Stimulated activated CD4-positive, alpha-beta T cell treated with anti-CD3 and anti-CD28 coated beads, Interleukin-12 subunit alpha, Interleukin-12 subunit beta, amount 100 ng/mL, for 24 hours (primary cell): ENCODE results near the gene PARG.
"Not testable (repeated sequence)": the region's sequence is repeated elsewhere in the genome, so short reads cannot be mapped to it uniquely, and the experiment has no call there.

Source experiments
- DNase-seq, 2 experiments: peaks; one replicate each; pipeline ENCODE4 v3.0.0-alpha.2; 2020; ENCODE audit warnings: low read depth in 2 of 2

The PARG gene

DNA sequence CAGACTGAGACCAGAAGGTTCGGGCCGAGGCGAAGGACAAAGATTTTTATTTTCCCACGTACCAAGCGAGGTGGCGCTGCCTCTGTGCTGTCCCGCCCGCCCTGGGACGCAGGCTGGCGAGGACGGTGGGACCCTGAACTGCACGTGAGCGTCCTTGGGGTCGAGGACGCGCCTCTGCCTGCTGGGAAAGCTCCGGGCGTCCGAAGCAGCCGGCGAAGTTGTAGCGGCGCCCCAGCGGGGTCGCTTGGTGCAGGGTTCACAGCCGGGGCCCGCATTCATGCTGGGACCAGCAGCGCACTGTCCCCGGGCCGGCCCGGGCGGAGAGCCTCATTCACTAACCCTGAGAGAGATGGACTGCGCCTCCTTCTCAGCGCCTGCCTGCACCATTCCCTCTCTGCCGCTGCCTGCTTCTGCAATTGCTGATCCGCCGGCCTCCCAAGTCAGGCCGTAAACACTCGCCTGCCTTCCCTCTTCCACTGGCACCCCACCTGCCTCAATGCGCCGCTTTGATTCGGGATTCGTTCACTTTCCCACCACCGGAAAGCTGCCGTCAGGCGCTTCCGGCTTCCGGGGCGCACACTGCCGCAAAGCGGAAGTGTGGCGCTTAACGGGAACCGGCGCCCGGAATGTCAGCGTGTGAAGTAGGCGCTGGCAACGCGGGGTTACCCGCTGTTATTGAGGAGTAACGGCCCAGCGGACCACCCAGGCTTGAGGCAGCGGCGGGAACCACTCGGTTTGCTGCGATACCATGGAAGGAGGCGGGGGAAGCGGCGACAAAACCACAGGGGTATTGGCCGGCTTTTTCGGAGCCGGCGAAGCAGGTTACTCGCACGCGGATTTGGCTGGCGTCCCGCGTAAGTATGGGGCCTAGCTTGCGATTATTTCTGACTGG, at the start of gene PARG, which contains the start of gene TIMM23B:
PARG (minus strand) TSS at position 581 of the 892 bp plus-strand sequence; CDS start at position 279, 302 bp downstream.
TIMM23B (plus strand) TSS at position 607 of the 892 bp plus-strand sequence; CDS start at position 749, 142 bp downstream.
- DNase-seq, result peak; percentile 63 to 69

DNA sequence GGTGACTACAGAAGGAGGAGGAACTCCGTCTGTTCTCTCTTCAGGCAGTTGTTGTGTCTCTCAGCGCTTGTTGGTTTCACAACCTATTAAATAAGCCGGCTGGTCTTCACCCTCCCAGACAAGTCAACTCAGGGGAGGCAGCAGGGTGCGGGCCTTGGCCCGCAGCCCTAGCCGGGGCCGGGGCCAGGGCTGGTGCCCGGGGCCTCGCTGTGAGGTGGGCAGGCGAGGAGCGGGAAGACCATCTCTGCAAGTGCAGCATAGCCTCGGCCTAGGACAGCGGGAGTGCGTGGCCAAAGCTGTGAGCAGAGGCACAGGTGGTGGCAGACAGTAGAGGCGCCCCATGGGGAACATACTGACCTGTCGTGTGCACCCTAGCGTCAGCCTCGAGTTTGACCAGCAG, 46.5 kb upstream of the PARG start, which contains the start of gene AGAP6:
AGAP6 (plus strand) TSS at position 31 of the 400 bp plus-strand sequence; CDS start at position 341, 310 bp downstream.
- DNase-seq, result not testable (repeated sequence)

DNA sequence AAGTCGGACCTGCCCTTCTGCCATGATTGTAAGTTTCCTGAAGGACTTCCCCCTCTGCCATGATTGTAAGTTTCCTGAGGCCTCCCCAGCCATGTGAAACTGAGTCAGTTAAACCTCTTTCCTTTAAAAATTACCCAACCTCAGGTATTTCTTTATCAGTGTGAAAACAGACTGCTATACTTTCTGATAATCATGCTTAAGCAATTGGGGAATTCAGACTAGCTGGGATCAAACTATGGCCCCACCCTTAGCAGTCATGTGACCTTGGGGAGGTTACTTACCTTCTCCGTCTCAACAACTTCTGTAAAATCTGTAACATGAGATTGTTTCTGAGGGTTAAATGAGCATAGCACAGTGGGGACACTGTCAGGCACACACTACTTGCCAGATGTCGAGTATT, 45.4 kb upstream of the PARG start:
- not testable (repeated sequence) for DNase-seq

DNA sequence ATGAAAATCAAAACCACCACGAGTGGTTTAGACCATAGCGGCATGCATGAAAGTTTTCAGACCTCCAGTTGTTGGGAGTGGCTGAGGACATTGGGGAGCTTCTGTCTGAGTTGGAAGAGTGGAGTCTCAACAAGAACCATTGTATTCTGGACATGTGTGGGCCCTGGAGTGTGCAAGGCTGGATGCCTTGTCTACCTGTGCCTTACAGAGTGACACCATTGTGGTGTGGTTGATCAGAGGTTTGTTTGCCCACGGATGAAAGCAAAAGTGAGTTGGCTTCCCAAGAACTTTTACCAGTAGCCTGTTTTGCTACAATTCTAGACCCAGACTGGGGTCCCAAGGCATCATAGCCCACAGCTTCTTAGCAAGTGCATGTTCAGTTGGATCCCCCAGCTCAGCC, 35.9 kb upstream of the PARG start:
- not testable (repeated sequence) for DNase-seq

DNA sequence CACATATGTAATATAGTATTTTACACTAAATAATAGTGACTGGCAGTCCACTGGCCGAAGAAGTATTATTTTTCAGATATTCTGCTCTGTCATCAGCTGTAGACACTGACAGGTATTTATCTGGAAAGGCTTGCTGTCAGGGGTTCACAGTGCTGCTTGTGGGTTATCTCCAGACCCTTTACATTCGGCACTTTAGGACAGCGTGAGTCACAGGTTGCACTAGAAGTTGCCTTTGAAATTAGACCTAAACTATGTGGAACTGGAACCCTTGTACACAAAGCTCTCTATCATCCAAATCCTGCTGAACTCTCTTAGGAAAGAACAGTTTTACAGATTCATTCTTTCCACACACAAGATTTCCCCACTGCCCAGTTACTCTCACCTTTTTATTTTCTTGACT, 30.3 kb upstream of the PARG start:
- not testable (repeated sequence) for DNase-seq

DNA sequence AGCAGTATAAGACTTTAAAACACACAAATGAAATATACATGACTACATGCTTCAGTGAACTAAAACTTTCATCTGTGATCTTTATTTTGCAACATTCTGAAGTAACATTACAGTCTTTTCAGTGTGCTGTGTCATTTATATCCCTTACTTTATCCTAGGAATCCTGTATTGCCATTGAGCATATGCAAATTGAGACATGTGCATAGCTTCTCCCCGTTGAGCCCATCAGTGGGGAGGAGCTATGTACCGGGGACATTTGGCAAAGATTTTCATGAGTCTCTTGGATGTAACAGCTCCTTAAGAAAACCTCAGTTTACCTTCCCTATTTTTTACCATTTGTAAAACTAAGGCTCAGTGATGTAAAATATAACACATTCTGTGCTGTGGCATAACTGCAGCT, 29.6 kb upstream of the PARG start:
- DNase-seq, result not testable (repeated sequence)

DNA sequence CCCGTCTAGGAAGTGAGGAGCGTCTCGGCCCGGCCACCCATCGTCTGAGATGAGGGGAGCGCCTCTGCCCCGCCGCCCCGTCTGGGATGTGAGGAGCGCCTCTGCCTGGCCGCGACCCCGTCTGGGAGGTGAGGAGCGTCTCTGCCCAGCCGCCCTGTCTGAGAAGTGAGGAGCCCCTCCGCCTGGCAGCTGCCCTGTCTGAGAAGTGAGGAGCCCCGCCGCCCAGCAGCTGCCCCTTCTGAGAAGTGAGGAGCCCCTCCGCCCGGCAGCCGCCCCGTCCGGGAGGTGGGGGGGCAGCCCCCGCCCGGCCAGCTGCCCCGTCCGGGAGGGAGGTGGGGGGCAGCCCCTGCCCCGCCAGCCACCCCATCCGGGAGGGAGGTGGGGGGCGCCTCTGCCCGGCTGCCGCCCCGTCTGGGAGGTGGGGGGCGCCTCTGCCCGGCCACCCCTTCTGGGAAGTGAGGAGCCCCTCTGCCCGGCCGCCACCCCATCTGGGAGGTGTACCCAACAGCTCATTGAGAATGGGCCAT, 28.6 kb upstream of the PARG start:
- not testable (repeated sequence) for DNase-seq

DNA sequence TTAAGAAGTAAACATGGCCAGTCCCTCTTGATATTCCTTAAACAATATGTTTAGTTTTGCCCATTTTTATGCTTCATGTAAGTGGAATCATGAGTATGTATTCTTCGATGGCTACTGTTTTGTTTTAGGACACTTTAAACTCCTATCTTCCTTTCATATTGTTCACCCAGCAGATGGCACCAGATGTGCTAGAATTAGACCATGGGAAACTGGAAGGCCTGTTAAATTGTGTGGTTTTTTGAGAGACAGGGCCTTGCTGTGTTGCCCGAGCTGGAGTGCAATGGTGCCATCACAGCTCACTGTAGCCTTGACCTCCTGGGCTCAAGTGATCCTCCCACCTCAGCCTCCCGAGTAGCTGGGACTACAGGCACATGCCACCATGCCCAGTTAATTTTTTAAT, 11.3 kb upstream of the PARG start:
- DNase-seq, result not testable (repeated sequence)

DNA sequence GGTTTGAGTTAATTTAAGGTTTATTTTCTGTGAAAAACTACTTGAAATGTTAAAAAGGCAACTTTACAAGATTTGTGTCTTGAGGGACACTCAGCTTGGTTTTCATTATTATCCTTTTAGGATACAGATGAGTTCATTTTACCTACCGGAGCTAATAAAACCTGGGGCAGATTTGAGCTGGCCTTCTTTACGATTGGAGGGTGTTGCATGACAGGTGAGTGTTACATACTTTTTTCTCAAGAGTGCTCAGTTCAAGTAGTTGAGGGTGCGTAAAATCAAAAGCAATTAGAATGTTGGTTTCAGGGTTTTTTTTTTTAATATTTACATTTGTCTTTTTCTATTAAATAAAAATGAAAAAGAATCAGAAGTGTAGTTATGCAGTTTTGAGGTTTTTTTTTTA, 10.2 kb upstream of the PARG start:
- not testable (repeated sequence) for DNase-seq

DNA sequence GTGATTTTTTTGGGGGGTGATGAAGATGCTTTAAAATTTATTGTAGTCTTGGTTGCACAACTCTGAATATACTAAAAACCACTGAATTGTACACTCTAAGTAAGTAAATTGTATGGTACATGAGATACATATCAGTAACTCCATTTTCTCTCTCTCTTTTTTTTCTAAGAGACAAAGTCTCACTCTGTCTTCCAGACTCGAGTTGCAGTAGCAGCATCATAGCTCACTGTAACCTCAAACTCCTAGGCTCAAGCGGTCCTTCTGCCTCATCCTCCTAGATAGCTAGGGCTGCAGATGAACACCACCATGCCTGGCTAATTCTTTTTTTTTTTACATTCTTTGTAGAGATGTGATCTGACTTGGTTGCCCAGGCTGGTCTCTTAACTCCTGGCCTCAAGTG, 6.9 kb upstream of the PARG start:
- not testable (repeated sequence) for DNase-seq

DNA sequence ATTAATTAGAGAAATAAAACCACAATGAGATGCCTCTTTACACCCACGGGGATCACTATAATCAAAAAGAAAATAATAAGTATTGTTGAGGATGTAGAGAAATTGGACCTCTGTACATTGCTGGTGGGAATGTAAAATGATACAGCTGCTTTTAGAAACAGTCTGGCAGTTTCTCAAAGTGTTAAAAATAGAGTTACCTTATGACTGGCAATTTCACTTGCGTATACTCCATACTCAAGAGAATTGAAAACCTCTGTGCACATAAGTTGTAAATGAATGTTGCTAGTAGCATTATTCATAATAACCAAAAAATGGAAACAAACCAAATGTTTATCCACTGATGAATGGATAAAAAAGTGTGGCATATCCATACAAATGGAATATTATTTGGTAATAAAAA, 6.3 kb upstream of the PARG start:
- not testable (repeated sequence) for DNase-seq

DNA sequence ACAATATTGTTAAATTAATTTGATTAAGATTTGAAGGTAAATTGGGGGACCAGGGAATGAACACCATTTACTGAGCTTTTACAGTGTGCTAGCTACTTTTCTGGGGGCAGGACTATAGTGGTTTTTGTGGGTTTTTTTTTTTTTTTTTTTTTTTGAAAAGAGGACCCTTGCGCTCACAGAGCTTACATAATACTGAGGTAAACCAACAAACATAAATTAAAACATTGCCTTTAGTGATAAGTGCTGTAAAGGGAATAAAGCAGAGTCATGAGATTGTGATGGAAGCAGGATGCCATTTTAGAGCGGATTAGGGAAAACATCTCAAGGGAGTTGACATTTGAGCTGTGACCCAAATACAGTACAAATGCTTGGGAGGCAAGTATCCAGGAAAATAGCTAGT, 1.8 kb upstream of the PARG start:
- not testable (repeated sequence) for DNase-seq

DNA sequence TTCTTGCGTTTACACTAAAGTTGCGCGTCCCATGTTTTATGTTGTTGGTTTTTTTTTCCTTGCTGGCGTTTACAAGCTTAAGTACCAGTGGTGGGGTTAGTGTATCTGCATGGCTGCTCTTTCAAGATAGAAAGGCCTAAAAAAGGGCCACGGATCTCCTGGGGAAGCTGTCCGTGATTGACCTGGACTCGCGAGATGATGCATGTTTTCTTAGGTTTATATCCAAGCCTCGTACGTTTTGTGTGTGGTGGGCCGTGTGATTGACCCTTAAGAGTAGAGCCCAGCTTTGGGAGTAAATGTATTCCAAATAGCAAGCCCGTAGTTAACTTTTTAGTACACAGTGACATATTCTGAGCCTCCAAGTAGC, 495 bp upstream of the PARG start:
- DNase-seq, result not testable (repeated sequence)

DNA sequence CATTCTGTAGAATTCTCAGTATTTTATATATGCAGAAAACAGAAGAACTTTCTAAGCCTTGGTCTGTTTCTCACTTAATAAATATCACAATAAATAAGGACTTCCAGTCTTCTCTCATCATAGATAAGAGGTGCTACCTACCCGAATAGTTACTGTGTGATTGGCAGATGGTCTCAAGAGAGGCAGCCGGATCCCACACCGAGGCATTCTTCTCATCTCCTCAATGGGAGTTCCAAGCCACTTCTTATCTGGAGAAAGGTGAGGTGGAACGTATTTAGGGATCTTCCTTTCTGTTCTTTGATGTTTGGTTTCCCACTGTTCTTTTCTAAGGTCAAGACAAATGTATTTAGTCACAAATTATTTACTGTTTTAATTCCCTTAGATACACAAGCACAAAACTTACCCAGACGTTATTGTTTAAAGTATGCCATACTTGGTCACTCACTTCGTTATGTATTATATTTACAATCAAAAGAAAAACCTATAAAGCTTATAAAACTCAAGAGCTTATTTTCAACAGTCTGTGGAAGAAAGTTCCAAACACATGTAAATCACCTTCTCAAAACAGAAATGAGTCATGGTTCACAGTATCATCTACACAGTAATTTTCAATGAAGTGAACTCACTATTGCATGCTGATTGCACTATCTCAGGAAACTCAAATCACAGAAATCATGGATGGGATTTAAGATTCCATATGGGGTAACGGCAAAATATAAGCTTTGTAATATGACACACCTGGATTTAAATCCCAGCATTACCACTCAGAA, 9.7 kb downstream of the PARG start:
- DNase-seq, result not testable (repeated sequence)

DNA sequence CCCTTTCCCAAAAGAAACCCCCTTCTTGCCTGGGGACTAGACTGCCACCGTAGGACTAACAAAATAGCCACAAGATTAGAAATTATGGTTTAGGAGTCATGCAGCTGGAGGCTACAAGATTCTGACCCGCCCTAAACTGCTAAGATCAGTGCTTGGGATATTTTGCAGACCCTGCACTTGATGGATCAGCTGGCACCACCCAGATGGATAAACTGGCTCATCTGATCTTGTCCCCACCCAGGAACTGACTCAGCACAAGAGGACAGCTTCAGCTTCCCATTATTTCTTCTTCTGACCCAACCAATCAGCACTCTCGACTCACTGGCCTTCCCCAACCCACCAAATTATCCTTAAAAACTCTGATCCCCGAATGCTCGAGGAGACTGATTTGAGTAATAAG, 10.6 kb downstream of the PARG start:
- not testable (repeated sequence) for DNase-seq

DNA sequence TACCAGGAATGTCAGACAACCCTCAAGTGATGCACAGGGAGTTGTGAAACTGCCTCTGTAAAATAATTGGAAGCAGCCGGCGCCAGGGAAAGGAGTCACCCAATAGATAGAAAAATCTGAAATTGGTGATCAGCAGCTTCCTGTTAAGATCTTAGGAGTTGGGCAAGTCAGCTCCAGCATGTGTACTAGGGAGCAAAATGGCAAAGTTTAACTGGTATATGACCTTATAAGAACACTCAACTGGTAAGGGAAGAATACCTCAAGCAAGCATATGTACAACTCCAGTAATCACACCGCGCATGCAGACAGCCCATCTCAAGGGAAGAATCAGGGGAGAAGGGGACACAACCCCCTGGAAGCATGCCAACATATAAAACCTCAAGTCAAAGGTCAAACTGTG, 18.3 kb downstream of the PARG start:
- not testable (repeated sequence) for DNase-seq

DNA sequence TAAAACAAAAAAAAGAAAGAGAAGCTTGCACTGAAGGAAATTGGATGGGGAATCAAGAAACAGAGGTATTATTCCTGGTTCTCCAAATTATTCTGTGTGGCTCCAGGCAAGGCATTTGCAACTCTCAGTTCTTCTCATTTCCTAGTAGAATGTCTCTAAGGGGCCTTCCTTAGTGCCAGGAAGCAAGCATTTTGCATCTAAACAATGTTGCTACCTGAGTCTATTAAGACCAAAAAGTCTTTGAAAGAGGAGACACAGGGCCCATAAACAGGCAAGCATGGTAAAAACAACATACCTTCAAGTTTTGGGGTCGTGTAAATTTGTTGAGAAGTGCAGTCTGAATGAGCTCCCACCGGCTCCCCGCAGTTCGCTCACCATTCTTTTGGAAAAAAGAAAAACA, 19.8 kb downstream of the PARG start:
- DNase-seq, result not testable (repeated sequence)

DNA sequence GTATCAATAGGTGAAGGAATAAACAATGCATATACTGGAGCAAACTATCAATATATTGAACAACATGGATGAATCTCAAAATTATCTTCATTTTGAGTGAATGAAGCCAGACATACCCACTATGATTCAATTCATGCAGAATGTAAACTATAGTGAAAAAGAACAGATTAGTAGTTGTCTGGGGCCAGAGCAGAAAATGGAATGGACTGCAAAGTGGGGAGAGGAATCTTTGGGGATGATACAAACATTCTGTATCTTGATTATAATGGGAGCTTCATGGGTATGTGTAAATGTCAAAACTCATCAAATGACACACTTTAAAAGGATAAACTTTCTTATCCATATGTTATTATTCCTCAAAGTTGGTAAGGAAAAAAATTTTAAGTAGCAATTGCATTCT, 23.9 kb downstream of the PARG start:
- not testable (repeated sequence) for DNase-seq

DNA sequence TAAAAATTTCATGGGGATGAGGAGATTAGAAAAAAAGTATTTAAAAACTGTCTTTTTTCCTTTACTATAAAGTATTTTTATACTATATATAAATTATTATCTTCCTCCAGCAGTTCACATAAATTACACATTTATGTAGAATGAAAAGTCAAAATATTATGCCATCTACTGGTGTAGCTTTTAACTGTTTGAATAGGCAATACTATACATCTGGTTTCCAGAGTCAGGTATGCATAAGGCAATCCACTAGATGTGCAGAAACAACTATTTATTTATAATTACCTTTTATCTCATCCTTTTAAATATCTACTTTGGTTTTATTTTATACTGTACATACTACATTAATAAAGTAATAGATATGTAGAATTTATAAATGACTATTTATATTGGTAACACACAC, 25.4 kb downstream of the PARG start:
- not testable (repeated sequence) for DNase-seq

DNA sequence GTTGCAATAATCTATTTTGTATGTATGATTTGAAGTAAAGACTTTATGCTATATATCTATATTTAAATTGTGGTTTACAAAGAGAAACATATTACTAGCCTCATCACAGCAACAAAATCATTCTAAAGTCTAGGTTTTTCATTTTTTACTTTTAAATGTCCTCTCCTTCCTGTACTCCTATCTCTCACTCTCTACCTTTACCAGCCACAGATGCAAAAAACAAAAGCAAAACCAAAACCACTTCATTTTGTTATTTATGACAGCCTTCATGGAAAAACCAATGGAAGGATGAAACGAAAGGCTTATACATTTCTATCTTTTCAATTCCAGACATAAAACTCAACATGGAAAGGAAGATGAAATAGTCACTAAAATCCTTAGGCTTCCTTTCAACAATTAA, 31.5 kb downstream of the PARG start:
- DNase-seq, result not testable (repeated sequence)

DNA sequence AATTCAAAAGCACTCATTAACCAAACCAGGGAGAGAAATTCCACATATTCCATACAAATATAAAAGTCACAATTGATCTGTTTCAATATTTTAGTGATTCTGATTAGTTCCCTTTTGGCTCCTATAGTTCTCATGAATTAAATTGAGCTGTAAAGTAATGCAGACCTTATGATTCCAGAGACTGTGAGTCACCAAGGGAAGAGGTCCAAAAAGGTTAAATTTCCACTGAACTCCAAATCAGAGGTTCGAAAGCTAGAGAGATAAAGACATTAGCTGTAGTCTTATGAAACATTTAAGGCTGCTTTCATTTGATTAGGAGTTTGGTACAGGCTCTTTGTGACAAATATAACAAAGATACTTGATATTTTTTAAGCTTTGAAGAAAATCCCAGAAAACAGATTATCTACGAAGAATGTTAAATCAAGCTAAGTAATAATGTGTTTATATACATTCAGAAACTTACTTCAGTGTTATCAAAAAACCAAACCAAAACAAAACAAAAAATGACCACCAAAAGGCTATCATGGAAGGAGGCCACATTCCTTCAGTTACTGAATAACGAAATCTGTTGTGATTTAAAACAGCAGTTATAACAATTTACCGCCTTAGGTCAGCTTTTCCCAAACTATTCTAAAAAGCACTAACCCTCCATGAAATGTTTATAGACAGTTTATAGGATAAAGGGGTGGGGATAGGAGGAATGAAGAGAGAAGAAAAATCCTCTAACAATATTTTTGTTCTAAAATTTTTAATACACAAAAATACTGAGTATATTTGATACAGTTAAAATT, 33.3 kb downstream of the PARG start:
- DNase-seq, result not testable (repeated sequence)
